ENCODE results near the gene ASXL2.
"Not testable (repeated sequence)": the region's sequence is repeated elsewhere in the genome, so short reads cannot be mapped to it uniquely, and the experiment has no call there.

ASXL2 gene

GRCh38 chr2:25851740-25852503 is 26.4 kb downstream of the ASXL2 start:
- Histone ChIP-seq H3K9me2 (replicated peaks; ENCODE audit: insufficient read depth, low read length) (no peaks in the 10 kb centered on the region), H3F3A (ENCODE audit: insufficient read depth, low read length) (peaks cover 21% of the 10 kb centered on the region; the same call in 1 of the 2 replicates), H3K36me3 (replicated peaks; ENCODE audit: insufficient read depth, low read length) (no peaks in the 10 kb centered on the region), H3K4me2 (ENCODE audit: low read depth, low read length) (peak overlapping the region; percentile 77), H3K4me1 (ENCODE audit: low read length) (peaks cover 25% of the 10 kb centered on the region), H3K79me2 (ENCODE audit: low read length) (peaks cover 51% of the 10 kb centered on the region), H3K9me3 (replicated peaks; ENCODE audit: insufficient read depth, low read length) (no peaks in the 10 kb centered on the region), H4K20me1 (ENCODE audit: insufficient read depth, low read length) (no peaks in the 10 kb centered on the region), H3K9ac (ENCODE audit: low read length) (peak overlapping the region; percentile 26; the same call in 1 of the 2 replicates), H2AFZ (ENCODE audit: low read length) (peak overlapping the region; percentile 29; the same call in 1 of the 2 replicates), H3K27me3 (replicated peaks; ENCODE audit: insufficient read depth, low read length) (no peaks in the 10 kb centered on the region), H3K4me3 (ENCODE audit: low read length) (peak overlapping the region; percentile 36; the same call in 1 of the 2 replicates), H3K27ac (ENCODE audit: low read length) (peak overlapping the region; percentile 46; the same call in 1 of the 2 replicates)
- peak; percentile 84 for DNase-seq
- TF ChIP-seq CTCF (IDR thresholded peaks at IDR 0.05; ENCODE audit: low read length) (peak; percentile 63), EZH2 (optimal IDR thresholded peaks at IDR 0.05; ENCODE audit: low read depth, low read length) (no peak)

- H3K79me2 ChIP-seq (ENCODE audit: low read length), result peaks cover 57% of the 10 kb centered on the region
- not testable (repeated sequence) for H4K20me1 ChIP-seq (ENCODE audit: insufficient read depth, low read length); DNase-seq; H2AFZ ChIP-seq (ENCODE audit: low read length); H3K27me3 ChIP-seq (replicated peaks; ENCODE audit: insufficient read depth, low read length); H3K27ac ChIP-seq (ENCODE audit: low read length); H3K4me2 ChIP-seq (ENCODE audit: low read depth, low read length); H3K36me3 ChIP-seq (replicated peaks; ENCODE audit: insufficient read depth, low read length); H3K9me2 ChIP-seq (replicated peaks; ENCODE audit: insufficient read depth, low read length); H3K4me3 ChIP-seq (ENCODE audit: low read length); H3K9ac ChIP-seq (ENCODE audit: low read length); H3K9me3 ChIP-seq (replicated peaks; ENCODE audit: insufficient read depth, low read length)
- peaks cover 21% of the 10 kb centered on the region; the same call in 1 of the 2 replicates for H3F3A ChIP-seq (ENCODE audit: insufficient read depth, low read length)
- peaks cover 25% of the 10 kb centered on the region for H3K4me1 ChIP-seq (ENCODE audit: low read length)
Observed at GRCh38 chr2:25850400-25850799, 27.9 kb downstream of the ASXL2 start.

- Histone ChIP-seq H3K4me1 (ENCODE audit: low read length) (peaks cover 25% of the 10 kb centered on the region), H3K79me2 (ENCODE audit: low read length) (peaks cover 50% of the 10 kb centered on the region), H3F3A (ENCODE audit: insufficient read depth, low read length) (peaks cover 20% of the 10 kb centered on the region; the same call in 1 of the 2 replicates)
- not testable (repeated sequence) for H3K4me2 ChIP-seq (ENCODE audit: low read depth, low read length); H3K4me3 ChIP-seq (ENCODE audit: low read length); H3K9ac ChIP-seq (ENCODE audit: low read length); H2AFZ ChIP-seq (ENCODE audit: low read length); H3K36me3 ChIP-seq (replicated peaks; ENCODE audit: insufficient read depth, low read length); H4K20me1 ChIP-seq (ENCODE audit: insufficient read depth, low read length); H3K9me3 ChIP-seq (replicated peaks; ENCODE audit: insufficient read depth, low read length); H3K9me2 ChIP-seq (replicated peaks; ENCODE audit: insufficient read depth, low read length); DNase-seq; H3K27ac ChIP-seq (ENCODE audit: low read length); H3K27me3 ChIP-seq (replicated peaks; ENCODE audit: insufficient read depth, low read length)
Observed at GRCh38 chr2:25849350-25849749, 28.9 kb downstream of the ASXL2 start.

- H3K79me2 ChIP-seq (ENCODE audit: low read length), result peaks cover 44% of the 10 kb centered on the region
Observed at GRCh38 chr2:25845843-25846505, 32.3 kb downstream of the ASXL2 start.

More at GRCh38 chr2:25845843-25846505, 32.3 kb downstream of the ASXL2 start:
- Histone ChIP-seq H3K4me3 (ENCODE audit: low read length) (no peak overlapping the region), H2AFZ (ENCODE audit: low read length) (no peak overlapping the region), H3K27ac (ENCODE audit: low read length) (no peak overlapping the region), H3K9me3 (replicated peaks; ENCODE audit: insufficient read depth, low read length) (no peaks in the 10 kb centered on the region), H3F3A (ENCODE audit: insufficient read depth, low read length) (no peaks in the 10 kb centered on the region), H3K4me1 (ENCODE audit: low read length) (no peaks in the 10 kb centered on the region), H3K9ac (ENCODE audit: low read length) (no peak overlapping the region), H4K20me1 (ENCODE audit: insufficient read depth, low read length) (no peaks in the 10 kb centered on the region), H3K36me3 (replicated peaks; ENCODE audit: insufficient read depth, low read length) (no peaks in the 10 kb centered on the region; the same call in 1 of the 2 replicates), H3K9me2 (replicated peaks; ENCODE audit: insufficient read depth, low read length) (no peaks in the 10 kb centered on the region), H3K4me2 (ENCODE audit: low read depth, low read length) (no peak overlapping the region), H3K27me3 (replicated peaks; ENCODE audit: insufficient read depth, low read length) (no peaks in the 10 kb centered on the region)
- no peak for DNase-seq
- no peak for TF ChIP-seq EZH2phosphoT487 (IDR thresholded peaks at IDR 0.05; ENCODE audit: low read length)
- no peak for TF ChIP-seq EZH2 (optimal IDR thresholded peaks at IDR 0.05; ENCODE audit: low read depth, low read length)
- TF ChIP-seq CTCF (IDR thresholded peaks at IDR 0.05; ENCODE audit: low read length), result no peak
